Fibroblast of lung (primary cell): ENCODE measurements around the gene WDR47. TPM values are rescaled to one million over a fixed set of nuclear protein-coding genes. Genes with fewer than 3 reads are reported as not detected.

Experiments
- DNase-seq, 2 donors: peaks; one replicate each; pipeline versions ENCODE4 v3.0.0 to v3.0.0-alpha.2; 2010; ENCODE audit warnings: low read depth in 2 of 2
- H2AFZ ChIP-seq: 2 replicates; pipeline ENCODE4 v1.5.1; 2012; ENCODE audit warnings: low read length, control low read depth, inconsistent platforms
- H3K27ac ChIP-seq: 2 replicates; pipeline ENCODE4 v1.5.1; 2011; ENCODE audit warnings: low read length, control low read depth; ENCODE audit not compliant: insufficient read depth
- H3K27me3 ChIP-seq: 2 replicates; pipeline ENCODE4 v1.5.1; 2011; ENCODE audit warnings: mild to moderate bottlenecking, low read length; ENCODE audit not compliant: control insufficient read depth, insufficient read depth
- H3K36me3 ChIP-seq: 2 replicates; pipeline ENCODE4 v1.5.1; 2011; ENCODE audit warnings: low read length; ENCODE audit not compliant: control insufficient read depth, insufficient read depth
- H3K4me1 ChIP-seq: 2 replicates; pipeline ENCODE4 v1.5.1; 2011; ENCODE audit warnings: low read length; ENCODE audit not compliant: control insufficient read depth, insufficient read depth; ENCODE audit errors: extremely low read depth
- H3K4me2 ChIP-seq: 2 replicates; pipeline ENCODE4 v1.5.1; 2011; ENCODE audit warnings: low read length, control low read depth; ENCODE audit not compliant: insufficient read depth; ENCODE audit errors: extremely low read depth
- H3K4me3 ChIP-seq, 4 experiments: fragments of 200-600 bp in 1 of 4; sonication (generic) in 1 of 4; replicated peaks in 1 of 4; 2 replicates each; pipeline ENCODE4 v1.5.1; 2011 to 2016; ENCODE audit warnings: low read length in 4 of 4, low read depth in 3 of 4, mild to moderate bottlenecking in 3 of 4, control low read depth in 2 of 4, inconsistent platforms in 1 of 4, mixed read lengths in 1 of 4; ENCODE audit not compliant: insufficient read depth in 1 of 4; ENCODE audit errors: control extremely low read depth in 1 of 4
- H3K79me2 ChIP-seq: 2 replicates; pipeline ENCODE4 v1.5.1; 2012; ENCODE audit warnings: mild to moderate bottlenecking, low read length, inconsistent platforms; ENCODE audit not compliant: control insufficient read depth, insufficient read depth
- H3K9ac ChIP-seq: 2 replicates; pipeline ENCODE4 v1.5.1; 2011; ENCODE audit warnings: mild to moderate bottlenecking, low read length, control low read depth; ENCODE audit not compliant: insufficient read depth
- H3K9me3 ChIP-seq: 2 replicates; pipeline ENCODE4 v1.5.1; 2012; ENCODE audit warnings: low read depth, low read length; ENCODE audit not compliant: control insufficient read depth, insufficient read depth
- H4K20me1 ChIP-seq: 2 replicates; pipeline ENCODE4 v1.5.1; 2011; ENCODE audit warnings: low read length; ENCODE audit not compliant: control insufficient read depth, insufficient read depth; ENCODE audit errors: extremely low read depth
- EZH2 ChIP-seq: IDR thresholded peaks from 2 replicates; pipeline ENCODE4 v1.5.1; 2012; ENCODE audit warnings: low read length, control low read depth, mild to moderate bottlenecking; ENCODE audit errors: missing control alignments
- polyA plus RNA-seq, 2 donors: library from polyadenylated mRNA; depleted of rRNA in 1 of 2; stranded (reverse) in 1 of 2; unstranded in 1 of 2; fragments of >200 nt; gene quantifications; 2 replicates each; pipeline ENCODE4 v1.2.1, GENCODE V29; 2011 to 2012; ENCODE audit warnings: missing spikeins in 1 of 2
- total RNA-seq: library from RNA; depleted of rRNA; stranded (reverse); fragments of >200 nt; gene quantifications from 2 replicates; pipeline ENCODE4 v1.2.1, GENCODE V29; 2014
- TF ChIP-seq, protein P1 (sequence below), 2 donors: IDR thresholded peaks in 1 of 2; conservative IDR thresholded peaks in 1 of 2; 1 replicate in 1 of 2; 2 replicates in 1 of 2; pipeline ENCODE4 v1.5.1; 2011 to 2012; ENCODE audit warnings: low read length in 2 of 2, control low read depth in 1 of 2, inconsistent platforms in 1 of 2, low read depth in 1 of 2, mild to moderate bottlenecking in 1 of 2

Gene WDR47
- total and polyA plus RNA-seq, 2 donors (not counting 1 experiment from before 2014, with no cell fraction given) = 19.7 to 22.6 TPM

DNA sequence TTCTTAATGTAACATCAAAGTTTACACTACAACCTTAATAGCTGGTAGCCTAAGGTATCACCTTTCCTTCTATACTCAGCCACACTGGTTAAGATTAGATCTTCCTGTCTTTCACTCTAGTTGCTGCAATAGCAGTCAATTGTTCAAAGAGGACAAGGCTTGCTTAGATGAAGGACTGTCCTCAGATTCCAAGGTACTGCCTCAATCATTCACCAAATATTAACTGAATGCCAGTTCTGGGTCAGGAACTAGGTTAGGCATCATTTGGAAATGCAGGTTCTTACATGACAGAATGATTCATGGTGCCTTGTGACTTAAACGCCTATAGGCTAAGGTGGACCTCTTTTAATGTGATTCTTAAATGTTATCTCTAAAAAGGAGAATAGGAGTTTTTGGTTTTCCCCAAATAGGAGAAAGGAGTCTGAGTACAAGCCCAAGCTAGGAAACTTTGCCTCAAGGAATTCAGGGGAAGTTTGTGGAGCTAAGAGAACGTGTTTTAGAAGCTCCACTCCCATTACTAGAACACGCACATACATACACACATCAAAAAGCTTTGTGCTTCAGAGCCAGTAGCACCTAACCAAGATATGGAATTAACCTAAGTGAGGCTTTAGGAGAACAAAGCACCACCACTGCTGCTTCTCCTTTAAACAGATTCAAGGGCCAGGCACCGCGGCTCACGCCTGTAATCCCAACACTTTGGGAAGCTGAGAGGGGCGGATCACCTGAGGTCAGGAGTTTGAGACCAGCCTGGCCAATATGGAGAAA lies 8.5 kb upstream of the WDR47 start:
- no peak overlapping the region for H3K4me2 ChIP-seq
- no peaks in the 10 kb centered on the region for H3K27me3 ChIP-seq
- no peak overlapping the region for H2AFZ ChIP-seq
- no peaks in the 10 kb centered on the region for H4K20me1 ChIP-seq
- no peak overlapping the region for H3K9ac ChIP-seq
- H3K27ac ChIP-seq = no peak overlapping the region
- no peaks in the 10 kb centered on the region for H3K9me3 ChIP-seq
- no peaks in the 10 kb centered on the region for H3K36me3 ChIP-seq
- H3K4me1 ChIP-seq = no peaks in the 10 kb centered on the region
- no peaks in the 10 kb centered on the region for H3K79me2 ChIP-seq
- no peak for DNase-seq
- TF ChIP-seq, protein P1, sequence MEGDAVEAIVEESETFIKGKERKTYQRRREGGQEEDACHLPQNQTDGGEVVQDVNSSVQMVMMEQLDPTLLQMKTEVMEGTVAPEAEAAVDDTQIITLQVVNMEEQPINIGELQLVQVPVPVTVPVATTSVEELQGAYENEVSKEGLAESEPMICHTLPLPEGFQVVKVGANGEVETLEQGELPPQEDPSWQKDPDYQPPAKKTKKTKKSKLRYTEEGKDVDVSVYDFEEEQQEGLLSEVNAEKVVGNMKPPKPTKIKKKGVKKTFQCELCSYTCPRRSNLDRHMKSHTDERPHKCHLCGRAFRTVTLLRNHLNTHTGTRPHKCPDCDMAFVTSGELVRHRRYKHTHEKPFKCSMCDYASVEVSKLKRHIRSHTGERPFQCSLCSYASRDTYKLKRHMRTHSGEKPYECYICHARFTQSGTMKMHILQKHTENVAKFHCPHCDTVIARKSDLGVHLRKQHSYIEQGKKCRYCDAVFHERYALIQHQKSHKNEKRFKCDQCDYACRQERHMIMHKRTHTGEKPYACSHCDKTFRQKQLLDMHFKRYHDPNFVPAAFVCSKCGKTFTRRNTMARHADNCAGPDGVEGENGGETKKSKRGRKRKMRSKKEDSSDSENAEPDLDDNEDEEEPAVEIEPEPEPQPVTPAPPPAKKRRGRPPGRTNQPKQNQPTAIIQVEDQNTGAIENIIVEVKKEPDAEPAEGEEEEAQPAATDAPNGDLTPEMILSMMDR (conservative IDR thresholded peaks at IDR 0.05 in 1 of 2, IDR thresholded peaks at IDR 0.05 in 1 of 2; ENCODE audit: low read depth in 1 of 2, low read length in 2 of 2) = no peak
- TF ChIP-seq EZH2 = no peak
- no peak overlapping the region for H3K4me3 ChIP-seq

DNA sequence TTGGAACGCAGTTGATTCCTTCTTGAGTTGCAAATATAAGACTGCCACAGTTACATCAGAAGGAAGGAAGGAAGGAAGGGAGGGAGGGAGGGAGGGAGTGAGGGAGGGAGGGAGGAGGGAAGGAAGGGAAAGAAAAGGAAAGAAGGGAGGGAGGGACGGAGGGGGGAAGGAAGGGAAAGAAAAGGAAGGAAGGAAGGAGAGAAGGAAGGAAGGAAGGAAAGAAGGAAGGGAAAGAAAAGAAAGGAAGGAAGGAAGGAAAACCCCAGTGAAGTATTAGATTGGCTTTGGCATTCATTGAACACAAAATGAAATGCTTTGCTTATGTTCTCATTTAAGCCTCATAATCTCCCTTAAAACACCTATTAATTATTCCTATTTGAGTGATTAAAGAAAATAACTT lies 6.4 kb upstream of the WDR47 start:
- no peak overlapping the region for H3K27ac ChIP-seq
- no peaks in the 10 kb centered on the region for H3K4me1 ChIP-seq
- H3K4me2 ChIP-seq = no peak overlapping the region
- H3K4me3 ChIP-seq = no peak overlapping the region
- H3K36me3 ChIP-seq = no peaks in the 10 kb centered on the region
- H3K27me3 ChIP-seq = no peaks in the 10 kb centered on the region
- H3K9me3 ChIP-seq = no peaks in the 10 kb centered on the region
- no peak overlapping the region for H2AFZ ChIP-seq
- H3K9ac ChIP-seq = no peak overlapping the region
- H4K20me1 ChIP-seq = no peaks in the 10 kb centered on the region
- TF ChIP-seq, protein P1 (conservative IDR thresholded peaks at IDR 0.05 in 1 of 2, IDR thresholded peaks at IDR 0.05 in 1 of 2; ENCODE audit: low read depth in 1 of 2, low read length in 2 of 2) = no peak
- no peak for TF ChIP-seq EZH2
- no peak for DNase-seq
- H3K79me2 ChIP-seq = no peaks in the 10 kb centered on the region

DNA sequence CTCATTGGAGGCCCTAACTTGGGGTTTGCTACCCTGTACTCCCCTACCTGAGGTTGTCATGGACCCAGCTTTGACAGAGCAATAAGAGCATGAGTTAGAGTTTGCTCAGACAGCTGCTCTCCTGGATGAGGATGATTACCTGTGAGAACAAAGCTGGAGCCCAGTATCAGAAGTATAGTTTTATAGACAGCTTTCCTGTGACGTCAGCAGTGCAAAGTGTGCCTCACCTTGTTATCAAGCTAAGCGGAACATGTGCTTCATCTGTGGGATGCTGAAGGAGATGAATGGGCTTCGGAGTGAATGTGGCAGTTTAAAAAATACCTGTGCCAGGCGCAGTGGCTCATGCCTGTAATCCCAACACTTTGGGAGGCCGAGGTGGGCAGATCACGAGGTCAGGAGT lies 5.4 kb upstream of the WDR47 start:
- H3K36me3 ChIP-seq = no peaks in the 10 kb centered on the region
- H3K4me1 ChIP-seq = no peaks in the 10 kb centered on the region
- H3K4me2 ChIP-seq = no peak overlapping the region
- H3K4me3 ChIP-seq = no peak overlapping the region
- TF ChIP-seq EZH2 = no peak
- TF ChIP-seq, protein P1 (conservative IDR thresholded peaks at IDR 0.05 in 1 of 2, IDR thresholded peaks at IDR 0.05 in 1 of 2; ENCODE audit: low read depth in 1 of 2, low read length in 2 of 2) = no peak
- H3K9me3 ChIP-seq = no peaks in the 10 kb centered on the region
- DNase-seq = no peak
- no peak overlapping the region for H2AFZ ChIP-seq
- no peaks in the 10 kb centered on the region for H3K79me2 ChIP-seq
- H3K27me3 ChIP-seq = no peaks in the 10 kb centered on the region
- H4K20me1 ChIP-seq = no peaks in the 10 kb centered on the region
- no peak overlapping the region for H3K27ac ChIP-seq
- H3K9ac ChIP-seq = no peak overlapping the region
